DLD1 (cell line): ENCODE results near the gene RPL21.
"Not testable (repeated sequence)": the region's sequence is repeated elsewhere in the genome, so short reads cannot be mapped to it uniquely, and the experiment has no call there.

ENCODE experiments used
- in situ Hi-C: cut with HindIII; loops from 2 replicates; pipeline ENCODE4 v1.10.0; 2017; ENCODE audit warnings: low sequenced_read_pairs

RPL21 gene

DNA sequence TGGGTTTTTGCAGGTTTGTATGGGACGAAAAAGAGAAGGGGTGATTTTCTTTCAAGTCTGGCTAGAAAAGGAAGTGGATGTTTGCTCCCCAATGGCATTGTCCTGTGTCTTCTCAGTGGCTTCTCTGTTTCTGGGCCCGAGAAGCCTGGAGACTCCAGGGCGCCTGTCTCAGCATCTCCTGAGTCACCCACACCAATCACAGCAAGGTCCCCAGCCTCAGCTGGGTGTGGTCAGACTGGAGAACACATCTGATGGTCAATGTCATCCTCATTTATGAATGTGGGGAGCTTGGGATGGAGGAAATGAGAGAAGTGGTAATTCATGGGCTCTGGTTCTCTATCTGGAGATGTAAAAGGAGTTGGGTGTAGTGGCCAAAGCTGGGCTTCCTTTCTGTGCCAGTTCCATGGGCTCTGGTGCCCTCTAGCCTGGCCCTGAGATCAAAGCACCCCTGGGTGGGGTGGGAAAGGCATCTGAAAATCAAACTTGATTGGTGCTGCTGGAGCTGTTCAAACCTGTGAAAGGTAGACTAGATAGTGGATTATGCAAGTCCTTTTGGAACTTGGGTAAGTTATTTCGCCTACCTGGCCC lies 32.6 kb downstream of the RPL21 start:
- in situ Hi-C loops = no loop called here

DNA sequence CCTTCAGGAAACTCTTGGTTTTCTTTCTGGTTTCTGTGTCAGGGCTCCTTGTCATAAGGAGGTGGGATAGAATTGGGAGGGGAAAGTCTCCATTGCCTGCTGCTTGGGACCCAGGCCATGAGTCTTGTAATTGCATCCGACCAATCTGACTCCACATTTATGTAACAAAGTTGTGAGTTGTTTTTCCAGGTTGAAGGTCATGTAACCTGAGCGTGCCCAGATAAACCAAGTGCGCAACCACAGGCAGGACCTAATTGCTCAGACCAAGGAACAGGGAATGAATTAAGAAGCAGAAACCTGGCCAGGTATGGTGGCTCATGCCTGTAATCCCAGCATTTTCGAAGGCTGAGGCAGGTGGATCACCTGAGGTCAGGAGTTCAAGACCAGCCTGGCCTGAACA lies 37.0 kb downstream of the RPL21 start:
- in situ Hi-C loops = no loop called here

DNA sequence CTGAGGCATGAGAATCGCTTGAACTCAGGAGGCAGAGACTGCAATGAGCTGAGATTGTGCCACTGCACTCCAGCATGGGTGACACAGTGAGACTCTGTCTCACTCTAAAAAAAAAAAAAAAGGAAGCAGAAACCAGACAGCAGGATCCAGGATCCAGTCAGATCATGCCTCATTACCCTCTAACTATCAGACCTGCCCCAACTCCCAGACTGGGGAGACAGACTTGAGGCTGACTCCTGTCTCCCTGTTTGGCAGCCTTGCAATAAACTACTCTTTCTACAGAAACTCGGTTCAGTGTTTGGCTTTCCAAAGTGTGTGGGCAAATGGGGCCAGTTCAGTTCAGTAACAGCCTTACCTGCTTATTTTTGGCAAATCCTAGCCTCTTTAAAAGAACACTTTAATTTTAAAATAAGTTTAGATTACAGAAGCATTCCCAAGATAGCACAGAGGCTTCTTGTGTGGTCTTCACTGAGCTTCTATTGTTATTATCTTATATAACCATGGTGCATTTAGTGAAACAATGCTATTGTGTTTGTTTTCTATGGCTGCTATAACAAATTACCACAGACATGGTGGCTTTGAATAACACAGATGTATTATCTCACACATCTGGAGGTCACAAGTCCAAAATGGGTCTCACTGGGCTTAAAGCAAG lies 37.8 kb downstream of the RPL21 start:
- in situ Hi-C loops = no loop called here

DNA sequence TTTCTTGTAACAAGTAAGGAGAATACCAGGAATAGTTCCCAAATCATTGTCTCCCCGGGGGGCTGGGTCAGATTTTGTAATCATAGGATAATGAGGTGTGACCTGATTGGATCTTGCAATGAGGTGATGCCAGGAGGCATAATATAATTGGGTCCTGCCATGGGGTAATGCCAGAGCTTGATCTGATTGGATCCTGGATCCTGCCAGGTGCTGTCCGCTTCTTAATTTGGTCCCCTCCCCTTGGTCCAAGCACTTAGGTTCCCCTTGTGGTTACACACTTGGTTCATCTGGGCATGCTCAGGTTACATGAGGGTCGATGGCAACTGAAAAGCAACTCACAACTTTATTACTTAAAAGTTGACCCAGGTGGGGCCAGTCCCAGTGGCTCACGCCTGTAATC lies 39.4 kb downstream of the RPL21 start:
- in situ Hi-C loops = no loop called here

DNA sequence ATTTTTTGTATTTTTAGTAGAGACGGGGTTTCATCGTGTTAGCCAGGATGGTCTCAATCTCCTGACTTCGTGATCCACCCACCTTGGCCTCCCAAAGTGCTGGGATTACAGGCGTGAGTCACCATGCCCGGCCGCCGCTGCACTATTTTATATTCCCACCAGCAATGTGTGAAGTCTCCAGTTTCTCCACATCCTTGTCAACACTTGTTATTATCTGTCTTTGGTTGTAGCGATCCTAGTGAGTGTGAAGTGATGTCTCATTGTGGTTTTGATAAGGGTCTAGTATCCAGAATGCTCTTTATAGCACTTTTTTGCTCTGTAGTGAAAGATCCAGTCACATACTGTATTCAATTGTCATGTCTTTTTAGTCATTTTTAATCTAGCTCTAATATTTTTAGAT lies 40.6 kb downstream of the RPL21 start:
- in situ Hi-C loops = not testable (repeated sequence)

DNA sequence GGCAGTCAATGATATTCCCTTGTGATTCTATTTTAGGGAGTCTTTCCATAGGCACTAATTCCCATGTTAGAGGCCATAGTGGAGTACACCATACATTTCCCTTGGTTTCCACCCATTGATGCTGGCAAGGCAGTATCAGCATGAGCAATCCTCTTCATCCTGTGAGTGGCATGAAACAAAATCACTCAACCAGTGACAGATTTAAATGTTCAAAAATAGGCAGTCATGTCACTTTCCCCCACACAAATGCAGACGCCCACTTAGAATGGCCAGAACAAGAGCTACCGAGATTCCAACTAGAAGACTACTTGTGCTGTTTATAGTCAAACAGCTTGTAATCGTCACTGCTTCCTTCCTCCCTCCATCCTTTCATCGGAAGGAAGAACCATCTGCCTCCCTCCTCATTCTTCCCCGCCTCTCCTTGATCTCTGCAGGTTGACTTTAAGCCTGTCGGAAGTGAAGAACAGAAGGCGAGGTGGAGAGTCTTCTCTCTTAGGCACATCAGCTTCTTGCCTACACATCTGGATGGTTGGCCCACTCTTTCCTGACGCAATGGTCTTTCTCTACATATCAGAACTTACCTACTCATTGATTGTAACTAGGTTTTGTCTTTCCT lies 41.8 kb downstream of the RPL21 start:
- in situ Hi-C loops = no loop called here

DNA sequence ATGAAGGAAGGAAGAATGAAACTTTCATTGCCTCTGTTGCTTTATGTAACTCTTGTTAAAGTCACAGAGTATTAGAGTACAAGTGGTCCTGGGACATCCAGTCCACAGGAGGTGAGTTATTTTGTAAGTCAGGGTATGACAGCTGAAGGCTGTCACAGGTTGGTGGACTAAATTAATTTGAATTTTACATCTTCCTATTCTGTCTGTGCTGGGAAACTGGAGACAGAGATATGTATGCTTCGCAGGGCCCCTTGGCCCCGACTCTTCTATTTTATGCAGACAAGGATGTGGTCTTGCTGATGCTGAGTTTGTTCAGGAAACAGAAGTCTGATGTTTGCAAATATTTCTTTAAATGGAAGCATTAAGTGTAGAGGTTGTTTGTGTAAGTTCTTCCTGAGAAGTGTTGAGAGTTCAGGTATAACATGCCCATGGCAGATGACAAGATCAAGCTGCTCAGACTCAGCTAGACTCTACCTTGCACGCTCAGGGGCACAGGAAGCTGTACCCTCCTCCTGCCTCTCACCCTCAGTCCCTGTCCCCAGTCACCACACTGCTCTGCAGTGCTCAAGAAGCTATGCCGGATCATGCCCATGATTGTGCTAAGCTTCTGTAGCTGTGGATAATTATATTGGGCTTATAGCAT lies 42.6 kb downstream of the RPL21 start:
- in situ Hi-C loops = no loop called here

DNA sequence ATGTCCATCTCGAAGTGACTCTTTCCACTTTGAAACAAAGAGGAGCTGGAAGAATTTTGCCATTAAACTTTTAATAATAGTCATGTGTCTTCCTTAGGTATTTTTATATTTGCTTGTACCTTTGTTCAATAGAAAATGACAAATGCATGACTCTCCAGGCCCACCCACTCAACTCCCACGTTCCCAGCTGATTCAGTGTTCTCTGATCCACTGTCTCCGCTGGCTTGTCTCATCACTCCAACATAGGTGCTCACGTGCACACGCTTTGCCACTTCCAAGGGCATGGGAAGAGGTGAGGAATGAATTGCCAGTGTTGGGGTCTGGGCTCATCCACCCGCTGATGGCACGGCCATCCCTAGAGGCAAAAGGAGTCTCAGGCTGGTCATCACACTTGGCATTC lies 43.7 kb downstream of the RPL21 start:
- in situ Hi-C loops = no loop called here

DNA sequence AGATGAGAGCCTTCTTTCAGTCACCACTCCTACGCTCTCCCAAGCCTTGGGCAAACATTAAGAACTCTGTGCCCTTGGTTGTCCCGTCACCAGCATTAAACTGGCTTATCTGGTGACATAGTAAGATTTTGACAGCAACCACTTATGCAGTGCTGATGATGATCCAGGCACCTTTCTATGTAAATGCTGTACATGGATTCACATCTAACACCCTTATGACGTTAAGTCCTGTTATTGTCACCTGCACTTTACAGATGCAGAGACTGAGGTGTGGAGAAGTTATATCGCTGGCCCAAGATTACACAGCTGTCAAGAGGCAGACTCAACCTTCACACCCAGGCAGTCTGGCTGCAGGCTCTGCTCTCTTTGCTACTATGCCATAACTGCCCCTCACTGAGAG lies 44.3 kb downstream of the RPL21 start:
- in situ Hi-C loops = no loop called here

DNA sequence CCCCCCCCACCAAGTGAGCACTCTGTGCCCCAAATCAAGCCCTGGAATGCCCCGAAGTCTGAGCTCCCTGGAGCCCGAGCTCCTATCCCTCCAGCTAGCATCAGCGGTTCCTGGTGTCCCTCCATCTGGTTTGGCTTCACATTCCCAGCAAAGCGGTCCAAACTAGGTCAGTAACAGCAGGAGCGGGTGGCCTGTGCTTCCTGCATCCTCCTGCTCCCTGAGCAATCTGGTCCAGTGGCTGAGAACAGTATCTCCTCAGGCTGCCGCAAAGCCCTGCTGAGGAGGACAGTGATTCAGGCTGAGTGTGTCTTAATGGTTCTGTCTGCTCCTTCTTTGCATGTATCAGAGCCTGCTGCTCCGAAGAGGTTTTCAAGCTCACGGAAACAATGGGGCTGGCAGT lies 45.1 kb downstream of the RPL21 start:
- in situ Hi-C loops = no loop called here

DNA sequence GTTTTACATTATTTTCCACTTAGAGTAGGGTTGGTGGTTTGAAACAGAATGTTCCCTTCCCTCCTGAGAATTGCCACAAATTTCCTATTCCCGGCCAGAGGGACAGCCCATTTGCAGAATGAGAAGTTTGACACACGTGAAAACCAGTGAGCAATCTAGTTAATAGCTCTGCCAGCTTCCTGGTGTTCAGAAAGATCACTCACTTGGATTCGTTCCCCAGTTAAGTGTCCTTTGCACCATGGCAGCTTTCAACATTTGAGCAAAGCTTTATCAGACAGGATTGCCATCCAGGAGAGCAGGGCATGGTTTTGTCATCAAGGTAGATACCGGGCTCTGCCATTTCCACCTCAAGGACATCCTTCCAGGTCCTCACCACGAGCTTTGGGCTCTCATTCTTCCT lies 47.5 kb downstream of the RPL21 start:
- in situ Hi-C loops = no loop called here

DNA sequence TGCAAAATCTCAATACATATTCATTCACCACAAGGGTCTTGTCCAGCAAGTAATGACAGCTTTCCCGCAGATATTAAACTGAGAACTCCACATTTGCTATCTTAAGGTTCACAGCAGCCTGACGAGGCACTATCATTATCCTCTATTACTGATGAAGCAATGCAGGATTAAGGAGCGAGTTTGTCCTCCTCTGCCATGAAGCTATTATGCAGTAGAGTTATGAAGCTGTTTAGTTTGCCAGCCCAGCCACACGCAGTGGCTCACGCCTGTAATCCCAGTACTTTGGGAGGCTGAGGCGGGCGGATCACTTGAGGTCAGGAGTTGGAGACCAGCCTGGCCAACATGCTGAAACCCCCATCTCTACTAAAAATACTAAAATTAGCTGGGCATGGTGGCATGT lies 49.0 kb downstream of the RPL21 start:
- in situ Hi-C loops = not testable (repeated sequence)

DNA sequence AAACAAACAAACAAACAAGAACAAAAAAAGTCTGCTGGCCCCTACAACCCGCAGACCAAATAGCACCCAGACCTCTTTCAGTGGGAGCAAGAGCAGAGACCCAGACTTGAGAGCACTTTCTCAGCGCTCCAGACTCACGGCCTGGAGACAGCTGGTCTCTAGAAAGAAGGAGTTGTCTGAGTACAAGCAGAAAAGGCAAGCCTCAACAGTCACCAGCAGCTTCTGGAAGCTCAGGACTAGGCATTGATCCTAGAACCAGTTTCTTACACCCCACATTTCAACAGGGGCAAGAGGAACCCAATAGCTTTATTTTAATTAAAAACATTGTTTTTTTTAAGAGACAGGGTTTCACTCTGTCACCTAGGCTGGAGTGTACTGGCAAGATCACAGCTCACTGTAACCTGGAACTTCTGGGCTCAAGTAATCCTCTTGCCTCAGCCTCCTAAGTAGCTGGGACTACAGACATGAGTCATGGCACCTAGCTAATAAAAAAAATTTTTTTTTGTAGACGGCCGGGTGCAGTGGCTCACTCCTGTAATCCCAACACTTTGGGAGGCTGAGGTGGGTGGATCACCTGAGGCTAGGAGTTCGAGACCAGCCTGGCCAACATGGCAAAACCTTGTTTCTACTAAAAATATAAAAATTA lies 49.7 kb downstream of the RPL21 start:
- in situ Hi-C loops = no loop called here

DNA sequence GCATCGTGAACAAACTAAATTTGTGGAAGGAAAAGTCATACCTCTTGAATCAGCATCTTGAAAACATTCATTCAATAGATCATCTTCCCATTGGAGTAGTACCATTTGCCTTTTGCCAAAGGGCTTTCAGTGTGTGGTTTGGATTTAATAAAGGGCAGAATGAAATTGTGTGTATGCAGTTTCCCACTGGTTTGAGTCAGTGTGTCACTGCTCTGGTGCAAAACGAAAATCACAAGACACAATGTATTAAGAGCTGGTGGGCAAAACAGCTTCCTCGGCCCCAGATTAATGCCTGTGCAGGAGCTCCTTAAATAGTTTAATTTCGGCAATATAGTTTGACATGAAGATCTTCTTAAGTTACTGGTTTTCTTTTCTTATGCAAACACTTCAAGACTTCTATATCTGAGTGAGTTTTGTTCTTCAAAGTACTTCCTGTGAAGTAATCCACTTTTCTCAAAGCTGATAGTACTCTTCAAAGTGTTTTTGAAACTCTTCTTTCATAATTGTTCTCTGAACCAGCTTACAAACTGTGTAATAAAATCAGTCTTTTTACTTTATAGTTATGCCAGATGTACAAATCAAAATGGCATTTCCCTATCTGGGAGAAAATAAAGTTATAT lies 51.4 kb downstream of the RPL21 start:
- in situ Hi-C loops = no loop called here

DNA sequence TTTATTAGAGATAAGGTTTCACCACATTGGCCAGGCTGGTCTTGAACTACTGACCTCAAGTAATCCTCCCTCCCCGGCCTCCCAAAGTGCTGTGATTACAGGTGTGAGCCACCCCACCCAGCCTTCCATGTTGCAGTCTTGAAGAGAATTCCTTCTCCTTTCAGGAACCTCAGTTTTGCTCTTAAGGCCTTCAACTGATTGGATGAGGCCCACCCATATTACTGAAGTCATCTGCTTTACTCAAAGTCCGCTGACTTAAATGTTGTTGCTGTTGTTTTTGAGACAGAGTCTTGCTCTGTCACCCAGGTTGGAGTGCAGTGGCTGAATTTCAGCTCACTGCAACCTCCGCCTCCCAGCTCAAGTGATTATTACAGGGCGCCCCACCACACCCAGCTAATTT lies 52.7 kb downstream of the RPL21 start:
- in situ Hi-C loops = no loop called here

DNA sequence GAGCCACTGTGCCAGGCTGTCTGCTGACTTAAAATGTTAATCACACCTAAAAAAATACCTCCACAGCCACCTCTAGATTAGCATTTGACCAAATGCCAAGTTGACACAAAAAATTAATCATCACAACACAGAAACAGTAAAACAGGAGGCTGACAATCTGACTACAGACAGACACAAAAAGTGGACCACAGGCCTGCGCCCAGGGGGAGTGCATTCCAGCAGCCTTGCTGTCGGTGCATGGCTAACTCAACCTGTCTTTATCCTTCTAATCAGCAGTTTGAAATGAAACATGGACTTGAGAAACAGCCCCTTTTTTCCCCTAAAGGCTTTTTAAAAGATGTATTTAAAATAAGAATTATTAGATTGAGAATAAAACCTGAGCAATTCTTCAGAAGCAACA lies 53.3 kb downstream of the RPL21 start:
- in situ Hi-C loops = no loop called here
